LNCaP clone FGC (cell line): Measurements from ENCODE around the gene TMOD1.
A peak's percentile ranks its signal among the peaks of the same experiment; 100 is the strongest.

Experiments used
- DNase-seq: peaks from one replicate; pipeline ENCODE4 v3.0.0-alpha.2; 2011; ENCODE audit warnings: low read depth
- H3K4me3 ChIP-seq: 2 replicates; pipeline ENCODE4 v1.5.1; 2011; ENCODE audit warnings: mild to moderate bottlenecking, low read depth, low read length, control low read depth
- TF ChIP-seq, protein P1 (sequence below): IDR thresholded peaks from 2 replicates; pipeline ENCODE4 v1.5.1; 2012; ENCODE audit warnings: mild to moderate bottlenecking; ENCODE audit not compliant: control insufficient read depth, insufficient read depth; ENCODE audit errors: extremely low read depth

TMOD1 gene

DNA sequence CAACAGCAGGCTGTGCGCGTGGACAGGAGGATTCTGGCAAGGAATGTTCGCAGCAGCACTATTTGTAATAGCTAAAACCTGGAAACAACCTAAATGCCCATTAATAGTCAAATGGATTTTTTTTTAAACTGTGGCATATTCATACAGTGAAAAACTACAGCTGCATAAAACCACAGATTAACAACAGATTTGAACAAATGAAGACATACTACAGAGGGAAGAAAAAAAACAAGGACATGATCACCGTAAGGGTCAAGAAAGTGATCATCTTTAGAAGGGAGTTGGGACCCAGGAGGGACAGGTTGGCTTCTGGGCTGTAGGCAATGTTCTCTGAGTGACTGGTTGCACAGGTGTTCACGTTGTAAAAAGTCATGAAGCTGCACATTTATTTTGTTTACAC, 1.2 kb upstream of the TMOD1 start:
- DNase-seq = no peak
- no peak overlapping the region for H3K4me3 ChIP-seq
- TF ChIP-seq, protein P1, sequence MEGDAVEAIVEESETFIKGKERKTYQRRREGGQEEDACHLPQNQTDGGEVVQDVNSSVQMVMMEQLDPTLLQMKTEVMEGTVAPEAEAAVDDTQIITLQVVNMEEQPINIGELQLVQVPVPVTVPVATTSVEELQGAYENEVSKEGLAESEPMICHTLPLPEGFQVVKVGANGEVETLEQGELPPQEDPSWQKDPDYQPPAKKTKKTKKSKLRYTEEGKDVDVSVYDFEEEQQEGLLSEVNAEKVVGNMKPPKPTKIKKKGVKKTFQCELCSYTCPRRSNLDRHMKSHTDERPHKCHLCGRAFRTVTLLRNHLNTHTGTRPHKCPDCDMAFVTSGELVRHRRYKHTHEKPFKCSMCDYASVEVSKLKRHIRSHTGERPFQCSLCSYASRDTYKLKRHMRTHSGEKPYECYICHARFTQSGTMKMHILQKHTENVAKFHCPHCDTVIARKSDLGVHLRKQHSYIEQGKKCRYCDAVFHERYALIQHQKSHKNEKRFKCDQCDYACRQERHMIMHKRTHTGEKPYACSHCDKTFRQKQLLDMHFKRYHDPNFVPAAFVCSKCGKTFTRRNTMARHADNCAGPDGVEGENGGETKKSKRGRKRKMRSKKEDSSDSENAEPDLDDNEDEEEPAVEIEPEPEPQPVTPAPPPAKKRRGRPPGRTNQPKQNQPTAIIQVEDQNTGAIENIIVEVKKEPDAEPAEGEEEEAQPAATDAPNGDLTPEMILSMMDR = no peak

GRCh38 chr9:97500765-97501176, 695 bp upstream of the TMOD1 start:
- no peak for DNase-seq
- TF ChIP-seq, protein P1 = no peak
- peak overlapping the region; percentile 41 for H3K4me3 ChIP-seq

DNA sequence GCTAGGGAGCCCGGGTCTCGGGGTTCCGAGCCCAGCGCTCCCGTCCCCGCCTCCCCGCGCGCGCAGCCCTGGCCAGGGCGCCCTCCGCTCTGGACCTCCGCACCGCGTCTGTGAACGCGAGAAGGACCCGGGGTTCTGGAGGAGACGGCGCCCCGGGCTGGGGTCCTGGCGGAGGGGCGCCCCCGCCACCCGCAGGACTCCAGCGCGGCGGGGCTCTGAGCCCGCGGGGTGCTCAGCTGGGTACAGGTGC, 431 bp downstream of the TMOD1 start:
- peak overlapping the region; percentile 59 for H3K4me3 ChIP-seq
- TF ChIP-seq, protein P1 = no peak
- DNase-seq = no peak

GRCh38 chr9:97502222-97502983, 937 bp downstream of the TMOD1 start:
- TF ChIP-seq, protein P1 = no peak
- no peak for DNase-seq
- H3K4me3 ChIP-seq = peak overlapping the region; percentile 59

GRCh38 chr9:97502984-97503861, 1.8 kb downstream of the TMOD1 start:
- H3K4me3 ChIP-seq = no peak overlapping the region
- TF ChIP-seq, protein P1 = no peak
- no peak for DNase-seq

DNA sequence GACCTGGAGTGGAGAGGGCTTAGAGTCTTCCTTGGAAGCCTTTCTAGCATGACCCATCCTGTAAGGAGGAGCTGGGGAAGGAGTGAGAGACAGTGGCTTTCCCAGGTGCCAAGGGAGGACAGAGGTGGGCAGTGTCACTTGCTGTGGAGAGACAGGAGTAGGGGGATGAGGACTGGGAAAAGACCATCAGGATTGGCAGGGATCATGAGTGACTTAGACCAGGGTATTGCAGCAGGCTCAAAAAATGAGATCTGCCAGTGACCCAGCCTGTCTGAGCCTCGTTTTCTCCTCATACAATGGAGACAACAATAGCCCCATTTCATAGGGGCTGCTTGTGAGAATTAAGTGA, 2.4 kb downstream of the TMOD1 start:
- TF ChIP-seq, protein P1 = no peak
- H3K4me3 ChIP-seq = no peak overlapping the region
- DNase-seq = no peak
